Activated CD4-positive, CD25-positive, alpha-beta regulatory T cell (primary cell): ENCODE measurements around the gene LRRC4B.
A peak's percentile ranks its signal among the peaks of the same experiment; 100 is the strongest.

Experiments used
- DNase-seq, 4 experiments: peaks; one replicate each; lab custom pipeline; 2025; lab: John Stamatoyannopoulos, UW

The LRRC4B gene

GRCh38 chr19:50505856-50506611 lies 62.2 kb downstream of the LRRC4B start:
- DNase-seq: no peak

GRCh38 chr19:50501568-50502475 lies 66.4 kb downstream of the LRRC4B start:
- DNase-seq: no peak

GRCh38 chr19:50501186-50501567 lies 67.1 kb downstream of the LRRC4B start:
- DNase-seq: no peak

- DNase-seq: no peak
Measured at GRCh38 chr19:50500753-50501151, 67.5 kb downstream of the LRRC4B start.

GRCh38 chr19:50500060-50500752 lies 68.0 kb downstream of the LRRC4B start:
- DNase-seq: no peak

GRCh38 chr19:50498219-50499056 lies 69.8 kb downstream of the LRRC4B start:
- no peak for DNase-seq

- no peak for DNase-seq
Measured at GRCh38 chr19:50497022-50497405, 71.2 kb downstream of the LRRC4B start.

GRCh38 chr19:50496189-50497021 lies 71.8 kb downstream of the LRRC4B start:
- DNase-seq: no peak

GRCh38 chr19:50495020-50495531 lies 73.2 kb downstream of the LRRC4B start:
- no peak for DNase-seq

- DNase-seq: no peak
Measured at GRCh38 chr19:50494186-50495019, 73.8 kb downstream of the LRRC4B start.

- DNase-seq: no peak
Measured at GRCh38 chr19:50493171-50493570, 75.1 kb downstream of the LRRC4B start.

GRCh38 chr19:50492303-50493052 lies 75.8 kb downstream of the LRRC4B start:
- peak in 1 of 4 experiments; percentile 21 for DNase-seq

GRCh38 chr19:50490991-50491472 lies 77.2 kb downstream of the LRRC4B start:
- DNase-seq: no peak

- DNase-seq: no peak
Measured at GRCh38 chr19:50490411-50490811, 77.8 kb downstream of the LRRC4B start.

GRCh38 chr19:50489461-50490011 lies 78.7 kb downstream of the LRRC4B start:
- no peak for DNase-seq

GRCh38 chr19:50488389-50489194 lies 79.6 kb downstream of the LRRC4B start:
- no peak for DNase-seq

GRCh38 chr19:50486823-50487515 lies 81.3 kb downstream of the LRRC4B start:
- DNase-seq: peak in 2 of 4 experiments; percentile 16 to 47
